ENCODE results near the gene FOXA3.

GRCh38 chr19:45885556-45886426 lies 21.7 kb downstream of the FOXA3 start, which contains the start of gene IRF2BP1:
- no peak for TF ChIP-seq EZH2 (IDR thresholded peaks at IDR 0.05; ENCODE audit: insufficient read depth, poor library complexity, severe bottlenecking)
- no peak for TF ChIP-seq EZH2phosphoT487 (IDR thresholded peaks at IDR 0.05; ENCODE audit: insufficient read depth, low read depth)
